Measurements from ENCODE around the gene SPATA21. TPM values are rescaled to one million over a fixed set of nuclear protein-coding genes. Genes with fewer than 3 reads are reported as not detected.
"Not testable (repeated sequence)": the region's sequence is repeated elsewhere in the genome, so short reads cannot be mapped to it uniquely, and the experiment has no call there.

SPATA21 gene
- total RNA-seq, 1 experiment from 2014 or later = not detected

DNA sequence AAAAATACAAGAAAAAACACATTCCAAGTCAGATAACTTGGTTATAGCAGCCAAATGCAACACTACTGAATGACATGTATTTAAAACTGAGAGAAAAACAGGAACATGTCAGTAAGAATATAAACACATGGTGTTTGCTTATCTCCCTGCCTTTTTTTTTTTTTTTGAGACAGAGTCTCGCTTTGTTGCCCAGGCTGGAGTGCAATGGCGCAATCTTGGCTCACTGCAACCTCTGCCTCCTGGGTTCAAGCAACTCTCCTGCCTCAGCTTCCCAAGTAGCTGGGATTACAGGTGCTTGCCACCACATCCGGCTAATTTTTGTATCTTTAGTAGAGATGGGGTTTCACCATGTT lies 72.1 kb downstream of the SPATA21 start:
- ATAC-seq; H3K27ac Mint-ChIP-seq; H3K27me3 Mint-ChIP-seq (ENCODE audit: low read depth); H3K4me3 Mint-ChIP-seq; CTCF ChIA-PET; DNase-seq (ENCODE audit: low spot score); H3K9me3 Mint-ChIP-seq; H3K36me3 Mint-ChIP-seq: not testable (repeated sequence)
- peaks cover 17% of the 10 kb centered on the region for H3K4me1 Mint-ChIP-seq
- POLR2A ChIA-PET = interaction anchor here (0.6 kb wide), 1 partner anchor 209 kb away, joined by 4 read pairs; no protein-coding TSS in a partner anchor

DNA sequence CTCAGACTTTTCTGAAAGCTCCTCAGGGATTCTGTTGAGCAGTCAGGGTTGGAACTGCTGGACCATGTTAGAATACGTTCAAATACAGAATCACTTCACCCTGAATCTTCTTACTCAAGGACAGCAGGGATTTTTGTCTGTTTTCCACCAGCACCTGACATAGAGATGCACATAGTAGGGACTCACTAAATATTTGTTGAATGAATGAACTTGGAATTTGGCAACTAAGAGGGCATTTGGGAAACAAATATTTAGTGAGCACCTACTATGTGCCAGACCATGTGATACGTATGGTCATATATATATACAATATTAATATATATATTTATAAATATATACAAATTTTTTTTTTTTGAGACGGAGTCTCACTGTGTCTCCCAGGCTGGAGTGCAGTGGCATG lies 80.4 kb downstream of the SPATA21 start:
- H3K36me3 Mint-ChIP-seq = no peaks in the 10 kb centered on the region
- peaks cover 9% of the 10 kb centered on the region; the same call in 1 of the 2 replicates for H3K4me1 Mint-ChIP-seq
- no peaks in the 10 kb centered on the region for H3K27me3 Mint-ChIP-seq (ENCODE audit: low read depth)
- no peak overlapping the region for H3K27ac Mint-ChIP-seq
- TF ChIP-seq, protein P1, sequence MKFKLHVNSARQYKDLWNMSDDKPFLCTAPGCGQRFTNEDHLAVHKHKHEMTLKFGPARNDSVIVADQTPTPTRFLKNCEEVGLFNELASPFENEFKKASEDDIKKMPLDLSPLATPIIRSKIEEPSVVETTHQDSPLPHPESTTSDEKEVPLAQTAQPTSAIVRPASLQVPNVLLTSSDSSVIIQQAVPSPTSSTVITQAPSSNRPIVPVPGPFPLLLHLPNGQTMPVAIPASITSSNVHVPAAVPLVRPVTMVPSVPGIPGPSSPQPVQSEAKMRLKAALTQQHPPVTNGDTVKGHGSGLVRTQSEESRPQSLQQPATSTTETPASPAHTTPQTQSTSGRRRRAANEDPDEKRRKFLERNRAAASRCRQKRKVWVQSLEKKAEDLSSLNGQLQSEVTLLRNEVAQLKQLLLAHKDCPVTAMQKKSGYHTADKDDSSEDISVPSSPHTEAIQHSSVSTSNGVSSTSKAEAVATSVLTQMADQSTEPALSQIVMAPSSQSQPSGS (CRISPR knock-in tag; IDR thresholded peaks at IDR 0.05; ENCODE audit: borderline replicate concordance, low read depth) = no peak
- TF ChIP-seq ZNF219 (CRISPR knock-in tag; IDR thresholded peaks at IDR 0.05; ENCODE audit: borderline replicate concordance) (no peak), NFYB (CRISPR knock-in tag; conservative IDR thresholded peaks at IDR 0.05; ENCODE audit: low read depth) (no peak), ZNF232 (CRISPR knock-in tag; IDR thresholded peaks at IDR 0.05) (no peak), GABPB1 (CRISPR knock-in tag; IDR thresholded peaks at IDR 0.05) (no peak), RORB (CRISPR knock-in tag; IDR thresholded peaks at IDR 0.05) (no peak), ESRRA (CRISPR knock-in tag; IDR thresholded peaks at IDR 0.05; ENCODE audit: borderline replicate concordance) (no peak), FOXK1 (CRISPR knock-in tag; IDR thresholded peaks at IDR 0.05) (no peak), GRHL2 (CRISPR knock-in tag; IDR thresholded peaks at IDR 0.05; ENCODE audit: insufficient replicate concordance, severe bottlenecking) (no peak), FOXP1 (CRISPR knock-in tag; IDR thresholded peaks at IDR 0.05; ENCODE audit: borderline replicate concordance) (no peak)
- TF ChIP-seq, protein P2, sequence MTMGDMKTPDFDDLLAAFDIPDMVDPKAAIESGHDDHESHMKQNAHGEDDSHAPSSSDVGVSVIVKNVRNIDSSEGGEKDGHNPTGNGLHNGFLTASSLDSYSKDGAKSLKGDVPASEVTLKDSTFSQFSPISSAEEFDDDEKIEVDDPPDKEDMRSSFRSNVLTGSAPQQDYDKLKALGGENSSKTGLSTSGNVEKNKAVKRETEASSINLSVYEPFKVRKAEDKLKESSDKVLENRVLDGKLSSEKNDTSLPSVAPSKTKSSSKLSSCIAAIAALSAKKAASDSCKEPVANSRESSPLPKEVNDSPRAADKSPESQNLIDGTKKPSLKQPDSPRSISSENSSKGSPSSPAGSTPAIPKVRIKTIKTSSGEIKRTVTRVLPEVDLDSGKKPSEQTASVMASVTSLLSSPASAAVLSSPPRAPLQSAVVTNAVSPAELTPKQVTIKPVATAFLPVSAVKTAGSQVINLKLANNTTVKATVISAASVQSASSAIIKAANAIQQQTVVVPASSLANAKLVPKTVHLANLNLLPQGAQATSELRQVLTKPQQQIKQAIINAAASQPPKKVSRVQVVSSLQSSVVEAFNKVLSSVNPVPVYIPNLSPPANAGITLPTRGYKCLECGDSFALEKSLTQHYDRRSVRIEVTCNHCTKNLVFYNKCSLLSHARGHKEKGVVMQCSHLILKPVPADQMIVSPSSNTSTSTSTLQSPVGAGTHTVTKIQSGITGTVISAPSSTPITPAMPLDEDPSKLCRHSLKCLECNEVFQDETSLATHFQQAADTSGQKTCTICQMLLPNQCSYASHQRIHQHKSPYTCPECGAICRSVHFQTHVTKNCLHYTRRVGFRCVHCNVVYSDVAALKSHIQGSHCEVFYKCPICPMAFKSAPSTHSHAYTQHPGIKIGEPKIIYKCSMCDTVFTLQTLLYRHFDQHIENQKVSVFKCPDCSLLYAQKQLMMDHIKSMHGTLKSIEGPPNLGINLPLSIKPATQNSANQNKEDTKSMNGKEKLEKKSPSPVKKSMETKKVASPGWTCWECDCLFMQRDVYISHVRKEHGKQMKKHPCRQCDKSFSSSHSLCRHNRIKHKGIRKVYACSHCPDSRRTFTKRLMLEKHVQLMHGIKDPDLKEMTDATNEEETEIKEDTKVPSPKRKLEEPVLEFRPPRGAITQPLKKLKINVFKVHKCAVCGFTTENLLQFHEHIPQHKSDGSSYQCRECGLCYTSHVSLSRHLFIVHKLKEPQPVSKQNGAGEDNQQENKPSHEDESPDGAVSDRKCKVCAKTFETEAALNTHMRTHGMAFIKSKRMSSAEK (CRISPR knock-in tag; IDR thresholded peaks at IDR 0.05; ENCODE audit: borderline replicate concordance) = no peak
- TF ChIP-seq, protein P3, sequence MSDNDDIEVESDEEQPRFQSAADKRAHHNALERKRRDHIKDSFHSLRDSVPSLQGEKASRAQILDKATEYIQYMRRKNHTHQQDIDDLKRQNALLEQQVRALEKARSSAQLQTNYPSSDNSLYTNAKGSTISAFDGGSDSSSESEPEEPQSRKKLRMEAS (CRISPR knock-in tag; IDR thresholded peaks at IDR 0.05) = no peak
- TF ChIP-seq, protein P4, sequence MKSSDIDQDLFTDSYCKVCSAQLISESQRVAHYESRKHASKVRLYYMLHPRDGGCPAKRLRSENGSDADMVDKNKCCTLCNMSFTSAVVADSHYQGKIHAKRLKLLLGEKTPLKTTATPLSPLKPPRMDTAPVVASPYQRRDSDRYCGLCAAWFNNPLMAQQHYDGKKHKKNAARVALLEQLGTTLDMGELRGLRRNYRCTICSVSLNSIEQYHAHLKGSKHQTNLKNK (CRISPR knock-in tag; IDR thresholded peaks at IDR 0.05) = no peak
- TF ChIP-seq, protein P5, sequence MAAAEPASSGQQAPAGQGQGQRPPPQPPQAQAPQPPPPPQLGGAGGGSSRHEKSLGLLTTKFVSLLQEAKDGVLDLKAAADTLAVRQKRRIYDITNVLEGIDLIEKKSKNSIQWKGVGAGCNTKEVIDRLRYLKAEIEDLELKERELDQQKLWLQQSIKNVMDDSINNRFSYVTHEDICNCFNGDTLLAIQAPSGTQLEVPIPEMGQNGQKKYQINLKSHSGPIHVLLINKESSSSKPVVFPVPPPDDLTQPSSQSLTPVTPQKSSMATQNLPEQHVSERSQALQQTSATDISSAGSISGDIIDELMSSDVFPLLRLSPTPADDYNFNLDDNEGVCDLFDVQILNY (CRISPR knock-in tag; IDR thresholded peaks at IDR 0.05) = no peak
- TF ChIP-seq, protein P6, sequence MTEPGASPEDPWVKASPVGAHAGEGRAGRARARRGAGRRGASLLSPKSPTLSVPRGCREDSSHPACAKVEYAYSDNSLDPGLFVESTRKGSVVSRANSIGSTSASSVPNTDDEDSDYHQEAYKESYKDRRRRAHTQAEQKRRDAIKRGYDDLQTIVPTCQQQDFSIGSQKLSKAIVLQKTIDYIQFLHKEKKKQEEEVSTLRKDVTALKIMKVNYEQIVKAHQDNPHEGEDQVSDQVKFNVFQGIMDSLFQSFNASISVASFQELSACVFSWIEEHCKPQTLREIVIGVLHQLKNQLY (CRISPR knock-in tag; IDR thresholded peaks at IDR 0.05) = no peak
- TF ChIP-seq, protein P7, sequence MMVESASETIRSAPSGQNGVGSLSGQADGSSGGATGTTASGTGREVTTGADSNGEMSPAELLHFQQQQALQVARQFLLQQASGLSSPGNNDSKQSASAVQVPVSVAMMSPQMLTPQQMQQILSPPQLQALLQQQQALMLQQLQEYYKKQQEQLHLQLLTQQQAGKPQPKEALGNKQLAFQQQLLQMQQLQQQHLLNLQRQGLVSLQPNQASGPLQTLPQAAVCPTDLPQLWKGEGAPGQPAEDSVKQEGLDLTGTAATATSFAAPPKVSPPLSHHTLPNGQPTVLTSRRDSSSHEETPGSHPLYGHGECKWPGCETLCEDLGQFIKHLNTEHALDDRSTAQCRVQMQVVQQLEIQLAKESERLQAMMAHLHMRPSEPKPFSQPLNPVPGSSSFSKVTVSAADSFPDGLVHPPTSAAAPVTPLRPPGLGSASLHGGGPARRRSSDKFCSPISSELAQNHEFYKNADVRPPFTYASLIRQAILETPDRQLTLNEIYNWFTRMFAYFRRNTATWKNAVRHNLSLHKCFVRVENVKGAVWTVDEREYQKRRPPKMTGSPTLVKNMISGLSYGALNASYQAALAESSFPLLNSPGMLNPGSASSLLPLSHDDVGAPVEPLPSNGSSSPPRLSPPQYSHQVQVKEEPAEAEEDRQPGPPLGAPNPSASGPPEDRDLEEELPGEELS (CRISPR knock-in tag; IDR thresholded peaks at IDR 0.05) = no peak
- H3K9me3 Mint-ChIP-seq = no peaks in the 10 kb centered on the region
- no peak overlapping the region for H3K4me3 Mint-ChIP-seq
- ATAC-seq = no peak
- DNase-seq (ENCODE audit: low spot score) = no peak
- ChIA-PET CTCF (no interaction called here), POLR2A (interaction anchor here (0.7 kb wide), 1 partner anchor 21 kb away, joined by 3 read pairs; no protein-coding TSS in a partner anchor)

Data from WTC11 (cell line).